ENCODE measurements around the gene TPD52L3.

GRCh38 chr9:6302417-6302816, 25.8 kb upstream of the TPD52L3 start:
- TF ChIP-seq CTCF (IDR thresholded peaks at IDR 0.05; ENCODE audit: low read length) (no peak), EZH2 (optimal IDR thresholded peaks at IDR 0.05; ENCODE audit: low read depth, low read length) (no peak)
